HepG2 (cell line): ENCODE measurements around the gene TTC39B. TPM values are rescaled to one million over a fixed set of nuclear protein-coding genes. Genes with fewer than 3 reads are reported as not detected.

Experiments
- ATAC-seq: fragments of 200-7000 bp; cut with Tn5 transposase; 3 replicates; pipeline ENCODE4 v1.9.1; 2020; ENCODE audit warnings: mild to moderate bottlenecking, moderate library complexity
- BruUV-seq: library from RNA; stranded (reverse); fragments of 400-500 nt; replicated peaks from 2 replicates; lab custom pipeline; 2021; lab: Mats Ljungman, UMichigan
- CTCF ChIA-PET: fragments of 300-600 bp; formaldehyde crosslinking; extraction: SDS; loops from one replicate; lab custom pipeline; 2021; ENCODE audit warnings: low total read pairs, inconsistent platforms, low intra/inter-chr PET ratio; lab: Yijun Ruan, JAX
- POLR2A ChIA-PET: fragments of 350-600 bp; sonication (Branson Sonifier 250); formaldehyde crosslinking; loops from one replicate; lab custom pipeline; 2020; ENCODE audit warnings: antibody characterized with exemption, inconsistent platforms; lab: Yijun Ruan, JAX
- DNase-seq: peaks from one replicate; pipeline ENCODE4 v3.0.0-alpha.2; 2015; ENCODE audit warnings: low spot score
- FAIRE-seq: peaks from 3 replicates; lab custom pipeline; 2011; peaks lifted over from hg19 to GRCh38; lab: Jason Lieb, UNC
- H2AFZ ChIP-seq: one replicate; pipeline ENCODE4 v1.6.1; 2011; ENCODE audit warnings: low read length, inconsistent platforms
- H3K27ac ChIP-seq: fragments of 300-600 bp; 3 replicates; pipeline ENCODE4 v1.8.0; 2011; ENCODE audit warnings: mixed run types, mild to moderate bottlenecking, mixed read lengths, low read length, inconsistent platforms; ENCODE audit not compliant: insufficient read depth; ENCODE audit errors: extremely low read length
- H3K27me3 ChIP-seq, 2 experiments: fragments of 200-600 bp in 1 of 2; 2 replicates in 1 of 2; 3 replicates in 1 of 2; pipeline versions ENCODE4 v1.6.0 to v1.8.0; 2011; ENCODE audit warnings: low read length in 2 of 2, mild to moderate bottlenecking in 2 of 2, moderate library complexity in 2 of 2, inconsistent platforms in 1 of 2; ENCODE audit not compliant: insufficient read depth in 2 of 2, control insufficient read depth in 1 of 2
- H3K36me3 ChIP-seq, 2 experiments: fragments of 200-600 bp in 1 of 2; replicated peaks in 1 of 2; 2 replicates in 1 of 2; 3 replicates in 1 of 2; pipeline versions ENCODE4 v1.5.1 to v1.8.0; 2011; ENCODE audit warnings: low read length in 2 of 2, inconsistent platforms in 1 of 2; ENCODE audit not compliant: insufficient read depth in 2 of 2, control insufficient read depth in 1 of 2
- H3K4me1 ChIP-seq: 2 replicates; pipeline ENCODE4 v1.5.1; 2012; ENCODE audit warnings: low read length, inconsistent platforms; ENCODE audit not compliant: insufficient read depth
- H3K4me2 ChIP-seq: 2 replicates; pipeline ENCODE4 v1.6.0; 2011; ENCODE audit warnings: low read depth, low read length, inconsistent platforms
- H3K4me3 ChIP-seq, 3 experiments: fragments of 200-600 bp in 1 of 3; sonication (generic), shearing (Covaris generic) in 1 of 3; replicated peaks in 1 of 3; 2 replicates each; pipeline ENCODE4 v1.5.1; 2011 to 2016; ENCODE audit warnings: low read length in 3 of 3, inconsistent platforms in 2 of 3, low read depth in 2 of 3, mild to moderate bottlenecking in 2 of 3, control low read depth in 1 of 3, mixed read lengths in 1 of 3; ENCODE audit not compliant: insufficient read depth in 1 of 3
- H3K79me2 ChIP-seq: one replicate; pipeline ENCODE4 v1.6.1; 2011; ENCODE audit warnings: low read length, inconsistent platforms; ENCODE audit not compliant: insufficient read depth
- H3K9ac ChIP-seq: 2 replicates; pipeline ENCODE4 v1.6.0; 2011; ENCODE audit warnings: mild to moderate bottlenecking, low read depth, low read length, inconsistent platforms; ENCODE audit not compliant: insufficient read depth
- H3K9me3 ChIP-seq: 2 replicates; pipeline ENCODE4 v1.5.1; 2012; ENCODE audit warnings: mild to moderate bottlenecking, low read length
- H4K20me1 ChIP-seq: 2 replicates; pipeline ENCODE4 v1.6.0; 2011; ENCODE audit warnings: inconsistent platforms, mild to moderate bottlenecking, low read length, moderate library complexity; ENCODE audit not compliant: insufficient read depth
- CENPX ChIP-seq: sonication (generic); formaldehyde crosslinking; IDR thresholded peaks from 2 replicates; pipeline ENCODE4 v1.9.0; 2021; ENCODE audit warnings: mild to moderate bottlenecking, missing genetic modification reagents, moderate library complexity
- DNMT3B ChIP-seq: conservative IDR thresholded peaks from 2 replicates; pipeline ENCODE4 v1.6.1; 2016; ENCODE audit warnings: missing biosample characterization, control low read depth
- FOXJ3 ChIP-seq: sonication (generic); formaldehyde crosslinking; IDR thresholded peaks from 2 replicates; pipeline ENCODE4 v1.4.0; 2020; ENCODE audit warnings: missing genetic modification reagents, mild to moderate bottlenecking, borderline replicate concordance
- FOXO1 ChIP-seq: sonication (generic); formaldehyde crosslinking; IDR thresholded peaks from 2 replicates; pipeline ENCODE4 v1.4.0; 2020; ENCODE audit warnings: missing genetic modification reagents
- FOXP4 ChIP-seq: sonication (generic); formaldehyde crosslinking; IDR thresholded peaks from 2 replicates; pipeline ENCODE4 v1.4.0; 2020; ENCODE audit warnings: missing genetic modification reagents
- GLI4 ChIP-seq: sonication (generic); formaldehyde crosslinking; IDR thresholded peaks from 2 replicates; pipeline ENCODE4 v1.5.1; 2020; ENCODE audit warnings: missing genetic modification reagents, mild to moderate bottlenecking, moderate library complexity, borderline replicate concordance
- KDM1A ChIP-seq: IDR thresholded peaks from 2 replicates; pipeline ENCODE4 v1.6.1; 2016; ENCODE audit warnings: missing compliant biosample characterization
- KLF16 ChIP-seq, 2 experiments: sonication (generic) in 1 of 2; formaldehyde crosslinking in 1 of 2; IDR thresholded peaks; 2 replicates each; pipeline versions ENCODE4 v1.6.1 to v1.8.0; 2016 to 2023; ENCODE audit warnings: missing genetic modification reagents in 2 of 2, missing compliant biosample characterization in 1 of 2
- NFYC ChIP-seq: IDR thresholded peaks from 2 replicates; pipeline ENCODE4 v1.6.1; 2016; ENCODE audit warnings: missing genetic modification reagents, missing compliant biosample characterization
- PBX2 ChIP-seq: IDR thresholded peaks from 2 replicates; pipeline ENCODE4 v1.6.1; 2016; ENCODE audit warnings: control low read depth
- REXO4 ChIP-seq: sonication (generic); formaldehyde crosslinking; IDR thresholded peaks from 2 replicates; pipeline ENCODE4 v1.8.0; 2022; ENCODE audit warnings: missing genetic modification reagents, mild to moderate bottlenecking, borderline replicate concordance
- RXRB ChIP-seq: IDR thresholded peaks from 2 replicates; pipeline ENCODE4 v1.6.1; 2016; ENCODE audit warnings: borderline replicate concordance, missing genetic modification reagents, missing compliant biosample characterization
- SNAPC5 ChIP-seq: sonication (generic); formaldehyde crosslinking; IDR thresholded peaks from 2 replicates; pipeline ENCODE4 v1.8.1; 2023; ENCODE audit warnings: mild to moderate bottlenecking, missing genetic modification reagents, borderline replicate concordance
- ZNF782 ChIP-seq: sonication (generic); formaldehyde crosslinking; IDR thresholded peaks from 2 replicates; pipeline ENCODE4 v1.4.0; 2020; ENCODE audit warnings: missing genetic modification reagents, mild to moderate bottlenecking, borderline replicate concordance
- WGBS: methylation state at CpG from one replicate; pipeline ENCODE4 v1.1.6; 2017; ENCODE audit warnings: low lambda C conversion rate; 5-methylcytosine and 5-hydroxymethylcytosine counted together
- in situ Hi-C: cut with HindIII; loops from 2 replicates; pipeline ENCODE4 v1.10.0; 2017; ENCODE audit warnings: low pct_unique_long_range_greater_than_20kb; ENCODE audit not compliant: extremely low pct_ligation_motif_present
- intact Hi-C: fragments of 100-400 bp; cut with micrococcal nuclease; formaldehyde crosslinking; loops from one replicate; pipeline ENCODE4 v1.10.0; 2022; ENCODE audit not compliant: unreplicated experiment
- polyA plus RNA-seq, 8 experiments: library from polyadenylated mRNA; depleted of rRNA in 3 of 8; stranded (reverse) in 7 of 8; unstranded in 1 of 8; fragments of >200 nt; fragmentation: Illumina TruSeq in 4 of 8; extraction: Trizol in 4 of 8; gene quantifications; 2 replicates each; pipeline versions ENCODE4 v1.2.1 to v1.2.3, GENCODE V29; 2011 to 2016; ENCODE audit warnings: low read depth in 4 of 8, missing spikeins in 1 of 8, mixed read lengths in 1 of 8; ENCODE audit not compliant: insufficient read depth in 1 of 8
- total RNA-seq, 5 experiments: library from RNA; depleted of rRNA; stranded (reverse); fragments of >200 nt; fragmentation: Illumina TruSeq; extraction: Trizol; gene quantifications; 2 replicates each; pipeline ENCODE4 v1.2.3, GENCODE V29; 2016; ENCODE audit warnings: low read depth in 1 of 5

TTC39B gene
- total and polyA plus RNA-seq, 2 of the 13 experiments (the other 11 are each of a cell fraction or from before 2014, with no cell fraction given): 14.3 to 19.4 TPM

- 38% methylated on average over 5 of the region's 5 CpGs for WGBS
- Histone ChIP-seq H3K36me3 (no peaks in the 10 kb centered on the region), H3K27me3 (peaks cover 0 to 4% of the 10 kb centered on the region in 2 experiments; a peak in 2 of 5 replicates), H3K4me2 (no peak overlapping the region; the same call in 1 of the 2 replicates), H3K27ac (no peak overlapping the region), H3K9me3 (no peaks in the 10 kb centered on the region), H3K79me2 (no peaks in the 10 kb centered on the region), H3K9ac (no peak overlapping the region), H3K4me1 (peaks cover 25% of the 10 kb centered on the region; the same call in 1 of the 2 replicates), H2AFZ (no peak overlapping the region), H4K20me1 (no peaks in the 10 kb centered on the region), H3K4me3 (no peak overlapping the region)
- DNase-seq (no peak), FAIRE-seq (no peak), ATAC-seq (no peak)
- no peak for TF ChIP-seq CENPX
- 0 out of 2 replicates have a peak, but pooled peaks have one; percentile 12 for TF ChIP-seq NFYC (CRISPR knock-in tag)
- BruUV-seq: no TSS peak
- CTCF ChIA-PET: no interaction called here
- in situ Hi-C loops (no loop called here), intact Hi-C loops (loop anchor here (5.0 kb wide), 2 partner anchors 174 to 269 kb away; no protein-coding TSS in a partner anchor)
- POLR2A ChIA-PET: no interaction called here
Measured at GRCh38 chr9:15136646-15137045, 170.4 kb downstream of the TTC39B start.

- Histone ChIP-seq H3K4me2 (peak overlapping the region; percentile 95), H3K79me2 (no peaks in the 10 kb centered on the region), H3K4me3 (peak overlapping the region in 2 of 3 experiments; percentile 36 to 60; a peak in 4 of 6 replicates), H3K9me3 (no peaks in the 10 kb centered on the region), H3K9ac (peak overlapping the region; percentile 35; the same call in 1 of the 2 replicates), H3K27ac (no peak overlapping the region), H4K20me1 (no peaks in the 10 kb centered on the region), H3K36me3 (no peaks in the 10 kb centered on the region), H3K27me3 (peaks cover 0 to 4% of the 10 kb centered on the region in 2 experiments; a peak in 1 of 5 replicates), H3K4me1 (peaks cover 25% of the 10 kb centered on the region; the same call in 1 of the 2 replicates), H2AFZ (peak overlapping the region; percentile 100)
- ChIA-PET POLR2A (interaction anchor here (0.6 kb wide), 2 partner anchors 153 to 172 kb away, joined by 3 read pairs; no protein-coding TSS in a partner anchor), CTCF (interaction anchor here (1.1 to 1.6 kb wide), 2 partner anchors 30 to 519 kb away, joined by 3 to 8 read pairs; no protein-coding TSS in a partner anchor)
- in situ Hi-C loops: no loop called here
- peak; percentile 93 for FAIRE-seq
- DNase-seq: peak; percentile 73
- BruUV-seq: no TSS peak
- intact Hi-C loops: loop anchor here (1.0 to 5.0 kb wide), 4 partner anchors 30 to 268 kb away; no protein-coding TSS in a partner anchor
- 17% methylated on average over 18 of the region's 18 CpGs for WGBS
- peak; percentile 93 for ATAC-seq
- TF ChIP-seq RXRB (CRISPR knock-in tag) (no peak), ZNF782 (CRISPR knock-in tag) (no peak), FOXJ3 (CRISPR knock-in tag) (peak; percentile 39; the same call in 1 of the 2 replicates), FOXO1 (CRISPR knock-in tag) (peak; percentile 83), KLF16 (CRISPR knock-in tag; IDR thresholded peaks at IDR 0.05) (no peak), REXO4 (no peak), FOXP4 (0 out of 2 replicates have a peak, but pooled peaks have one; percentile 31), GLI4 (CRISPR knock-in tag) (no peak), SNAPC5 (no peak), DNMT3B (CRISPR knock-in tag) (no peak), PBX2 (CRISPR knock-in tag) (no peak), KDM1A (CRISPR knock-in tag) (no peak)
Measured at GRCh38 chr9:15135164-15135792, 171.7 kb downstream of the TTC39B start.
